EL (cell line): ENCODE data around the gene RAPGEF1.

Experiments used
- DNase-seq: peaks from one replicate; pipeline ENCODE4 v3.0.0-alpha.2; 2016

Gene RAPGEF1

DNA sequence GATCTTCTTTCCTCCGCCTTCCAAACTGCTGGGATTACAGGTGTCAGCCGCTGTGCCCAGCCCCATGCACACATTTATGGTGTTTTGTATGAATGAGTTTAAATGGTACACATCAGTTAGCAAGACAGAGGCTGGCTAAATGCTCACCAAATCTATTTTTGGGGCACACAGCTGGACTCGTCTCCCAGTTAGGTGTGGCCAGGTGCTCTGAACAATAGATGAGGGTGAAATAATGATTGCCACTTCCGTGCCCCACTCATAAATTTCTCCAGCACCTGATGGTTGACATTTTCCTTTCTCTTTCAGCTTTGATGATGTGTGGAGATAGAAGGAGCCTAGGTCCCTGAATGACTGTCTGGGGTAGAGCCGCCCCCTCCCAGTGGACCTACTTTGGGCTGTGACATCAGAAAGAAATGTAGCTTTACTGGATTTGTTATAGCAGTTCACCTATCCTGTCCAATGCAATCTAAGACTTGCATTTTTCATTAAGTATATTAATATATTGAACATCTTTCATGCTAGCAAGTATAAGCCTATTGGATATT, 8.6 kb upstream of the RAPGEF1 start:
- no peak for DNase-seq

DNA sequence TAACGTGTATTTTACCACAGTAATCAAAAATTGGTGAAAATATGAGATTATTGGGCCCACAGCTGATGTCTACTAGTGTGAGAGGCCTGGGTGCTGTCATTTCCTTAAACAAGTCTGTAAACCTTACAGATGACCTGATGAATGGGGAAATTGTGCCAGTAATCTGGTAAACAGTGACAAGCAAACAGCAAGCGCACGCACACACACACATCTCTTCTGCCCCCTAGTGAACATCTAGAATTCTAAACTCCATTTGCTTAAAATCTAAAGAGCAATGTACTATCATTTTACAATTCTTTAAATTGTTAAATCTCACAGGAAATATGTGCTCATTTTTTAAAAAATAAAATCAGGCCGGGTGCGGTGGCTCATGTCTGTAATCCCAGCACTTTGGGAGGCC, 7.5 kb upstream of the RAPGEF1 start:
- peak; percentile 54 for DNase-seq

DNA sequence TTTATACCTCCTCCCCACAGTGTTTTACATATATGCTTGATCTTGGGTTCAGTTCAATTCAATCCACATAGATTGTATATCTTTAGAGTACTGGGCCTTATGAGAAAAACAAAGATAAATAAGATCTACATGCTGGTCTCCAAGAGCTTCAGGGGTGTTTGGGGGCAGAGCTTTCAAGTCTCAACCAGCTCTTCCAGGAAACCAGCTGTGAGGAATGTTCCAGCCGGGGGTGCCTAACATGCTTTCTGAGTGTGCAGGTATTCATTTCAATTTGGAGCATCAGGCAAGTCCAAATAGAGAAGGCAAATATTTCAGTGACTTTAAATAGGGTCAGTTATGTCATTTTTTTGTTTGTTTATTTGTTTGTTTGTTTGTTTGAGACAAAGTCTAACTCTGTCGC, 5.7 kb upstream of the RAPGEF1 start:
- no peak for DNase-seq

DNA sequence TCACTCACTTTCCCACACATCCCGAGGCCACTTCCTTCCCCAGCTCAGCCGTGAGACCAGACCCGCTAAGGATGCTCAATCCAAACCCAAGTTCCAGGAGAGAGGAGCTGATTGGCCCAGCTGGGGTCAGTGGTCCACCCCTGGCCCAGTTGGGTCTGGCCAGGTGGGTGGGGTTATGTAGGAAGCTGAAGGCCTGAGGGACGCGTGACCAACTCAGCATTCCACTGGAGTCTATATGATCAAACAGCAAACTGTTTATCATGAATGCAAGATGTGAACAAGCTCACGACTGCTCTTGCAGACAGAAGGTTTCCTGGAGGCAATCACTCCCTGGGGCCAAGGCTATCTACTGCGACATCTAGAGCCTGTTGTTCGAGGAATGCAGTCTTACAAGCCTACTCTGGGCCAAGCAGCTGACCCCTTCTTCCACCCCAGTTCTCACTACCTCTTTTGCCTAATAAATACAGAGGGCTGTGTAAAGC, 4.9 kb upstream of the RAPGEF1 start:
- DNase-seq = no peak

DNA sequence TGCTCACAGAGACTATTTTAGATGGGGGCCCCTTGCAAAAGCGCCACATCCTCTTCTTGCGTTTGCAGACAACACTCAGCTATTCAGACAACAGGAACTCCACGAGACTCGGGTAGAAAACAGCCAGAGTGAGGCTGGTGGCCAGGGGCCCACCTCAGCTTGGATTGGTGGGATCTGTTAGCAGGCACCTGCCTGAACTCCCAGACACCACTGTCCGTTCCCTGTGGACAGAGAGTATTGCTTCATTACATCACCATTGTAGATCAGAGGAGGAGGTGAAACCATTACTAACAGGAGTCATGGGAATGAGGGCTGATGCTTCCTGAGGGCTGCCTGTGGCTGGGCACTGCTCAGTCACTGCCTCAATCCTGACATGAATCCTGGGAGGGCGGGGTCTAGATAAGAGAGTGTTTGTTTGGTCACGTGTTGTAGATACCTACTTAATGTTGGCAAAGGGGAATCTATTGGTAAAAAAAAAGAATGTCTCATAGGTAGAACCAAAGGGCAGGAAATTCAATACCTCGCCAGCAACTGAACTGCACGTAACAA, 4.4 kb upstream of the RAPGEF1 start:
- DNase-seq = no peak

DNA sequence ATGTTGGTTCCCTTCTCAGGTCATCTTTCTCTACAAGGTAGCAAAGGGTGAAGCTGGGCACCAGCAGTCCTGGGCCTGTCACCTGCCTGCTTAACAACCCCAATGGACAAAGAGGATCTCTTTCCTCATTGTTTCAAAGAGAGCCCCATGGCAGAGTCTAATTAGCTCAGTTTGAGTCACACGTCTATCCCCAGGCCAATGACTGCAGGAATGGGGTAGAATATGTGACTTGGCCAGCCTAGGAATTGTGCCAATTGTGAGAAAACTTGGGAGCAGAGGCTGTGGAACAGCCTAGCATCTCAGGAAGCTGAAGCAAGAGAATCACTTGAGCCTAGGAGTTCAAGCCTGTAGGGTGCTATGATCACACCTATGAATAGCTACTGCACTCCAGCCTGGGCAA, 3.6 kb upstream of the RAPGEF1 start:
- DNase-seq = no peak

DNA sequence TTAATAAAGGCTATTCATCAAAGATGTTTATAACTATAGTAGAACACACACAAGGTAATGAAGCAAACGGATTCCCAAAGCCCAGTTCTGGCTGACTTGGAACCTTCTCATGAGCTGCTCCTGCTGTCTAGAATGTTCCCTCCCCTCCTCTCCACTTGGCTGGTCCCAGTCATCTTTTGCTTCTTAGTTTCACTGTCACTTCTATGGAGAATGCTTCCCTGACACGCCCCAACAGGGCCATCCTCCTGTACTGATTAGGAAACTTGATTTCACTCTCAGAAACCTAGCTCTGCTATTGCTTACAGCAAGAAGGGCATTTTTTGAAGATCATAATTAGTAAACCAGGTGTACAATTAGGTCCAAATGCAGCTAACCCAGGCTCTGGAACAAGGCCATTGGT, 3.2 kb upstream of the RAPGEF1 start:
- DNase-seq = no peak

DNA sequence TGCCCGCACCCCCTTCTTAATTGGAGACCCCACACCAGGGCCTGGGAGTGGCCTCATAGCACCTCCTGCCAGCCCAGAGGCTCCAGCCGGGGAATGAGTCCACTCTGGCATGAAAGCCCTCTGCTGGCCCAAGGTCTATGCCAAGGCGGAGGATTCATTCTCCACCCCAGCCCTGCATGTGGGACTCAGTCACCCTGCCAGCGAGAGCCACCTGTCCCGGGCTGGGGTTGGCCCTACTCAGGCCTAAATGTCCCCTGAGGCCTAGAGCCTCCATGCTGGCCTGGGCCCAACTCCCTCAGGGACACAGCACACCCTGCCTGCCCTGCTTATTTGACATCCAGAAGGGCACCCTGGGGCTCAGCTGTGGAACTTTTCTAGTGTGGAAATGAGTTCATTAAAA, 1.0 kb upstream of the RAPGEF1 start:
- no peak for DNase-seq

DNA sequence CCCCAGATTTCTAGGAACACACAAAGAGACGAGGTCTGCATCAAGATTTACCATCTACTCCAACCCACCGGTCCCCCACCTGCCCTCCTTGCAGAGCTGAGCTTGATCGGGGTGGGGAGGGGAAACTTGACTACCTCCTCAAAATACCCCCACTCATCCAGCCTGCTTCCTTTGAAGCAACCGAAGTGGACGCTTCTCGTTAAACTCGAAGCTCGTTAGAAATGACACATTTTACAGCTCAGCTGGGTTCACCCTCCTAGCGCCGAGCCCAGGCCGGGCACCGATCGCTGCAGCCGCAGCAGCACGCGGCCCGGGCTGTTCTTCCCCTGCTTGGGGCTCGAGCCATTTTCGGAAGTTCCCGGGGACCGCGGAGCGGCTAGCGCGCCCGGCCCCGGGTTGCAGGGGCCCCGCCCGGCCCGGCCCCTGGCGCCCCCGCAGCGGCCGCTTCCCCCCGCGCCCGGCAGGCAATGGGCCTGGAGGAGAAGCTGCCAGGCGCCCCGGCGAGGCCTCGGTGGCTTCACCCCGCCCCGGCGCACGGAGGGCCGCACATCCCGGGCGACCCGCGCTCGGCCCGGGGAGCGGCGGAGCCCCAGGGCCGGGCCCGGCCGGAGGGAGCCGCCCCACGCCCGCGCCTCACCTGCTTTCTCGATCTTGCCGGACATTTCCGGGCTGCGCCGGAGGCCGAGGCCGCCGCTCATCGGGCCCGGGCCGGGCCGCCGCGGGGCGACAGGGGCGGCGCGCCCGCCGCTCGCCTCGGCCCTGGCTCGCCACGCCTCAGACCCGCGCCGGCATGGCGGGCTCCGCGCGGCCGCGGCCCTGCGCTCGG, 530 bp downstream of the RAPGEF1 start:
- DNase-seq = peak; percentile 39

DNA sequence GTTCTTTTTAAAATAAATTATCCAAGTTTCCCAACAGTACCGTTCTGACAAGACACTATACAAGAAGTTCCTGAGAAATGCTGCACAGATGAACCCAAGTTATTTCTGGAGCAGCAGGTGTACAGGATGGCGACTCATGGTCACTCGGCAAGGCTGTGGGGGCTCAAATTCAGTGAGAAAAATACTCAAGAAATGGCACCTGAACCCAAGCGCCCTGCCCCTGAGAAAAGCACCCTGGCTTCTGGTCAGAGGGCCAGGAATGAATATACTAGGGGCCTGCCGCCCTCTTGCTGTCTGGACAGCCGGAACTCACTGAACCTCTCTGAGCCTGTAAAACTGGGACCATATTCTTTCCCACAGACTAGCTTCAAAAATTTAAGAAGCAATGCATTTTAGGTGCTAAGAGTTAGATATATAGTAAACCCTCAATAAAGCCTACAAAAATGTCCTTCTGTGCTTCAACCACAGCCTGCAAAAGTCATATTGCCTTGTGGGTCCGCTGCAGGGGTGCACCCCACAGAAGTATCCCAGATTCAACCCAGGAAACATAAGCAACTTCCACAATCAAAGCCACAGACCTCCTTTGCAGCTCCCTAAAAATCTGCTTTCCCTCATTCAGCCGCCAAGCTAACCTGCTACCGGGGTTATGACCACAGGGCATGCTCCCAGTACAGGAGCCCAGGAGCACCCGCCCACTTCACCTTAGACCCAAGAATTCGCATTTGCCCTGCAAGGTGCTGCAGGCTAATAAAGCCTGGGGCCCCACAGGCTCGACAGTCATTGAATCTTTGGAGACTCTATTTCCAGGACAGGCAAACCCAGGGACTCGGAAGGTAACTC, 1.4 kb downstream of the RAPGEF1 start:
- DNase-seq = no peak

DNA sequence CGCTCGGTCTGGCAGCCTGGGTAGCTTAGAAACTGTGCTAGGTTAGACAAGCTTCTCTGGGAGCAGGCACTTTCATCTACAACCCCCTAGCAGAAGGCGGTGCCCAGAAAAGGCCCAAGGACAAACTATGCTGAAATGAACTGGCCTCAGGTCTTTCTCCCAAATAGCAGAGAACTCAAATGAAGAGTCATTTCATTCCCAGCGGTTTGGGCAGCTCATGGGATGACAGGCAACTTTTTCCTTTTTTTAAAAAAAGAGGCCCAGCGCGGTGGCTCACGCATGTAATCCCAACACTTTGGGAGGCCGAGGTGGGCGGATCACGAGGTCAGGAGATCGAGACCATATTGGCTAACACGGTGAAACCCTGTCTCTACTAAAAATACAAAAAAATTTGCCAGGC, 2.5 kb downstream of the RAPGEF1 start:
- no peak for DNase-seq

DNA sequence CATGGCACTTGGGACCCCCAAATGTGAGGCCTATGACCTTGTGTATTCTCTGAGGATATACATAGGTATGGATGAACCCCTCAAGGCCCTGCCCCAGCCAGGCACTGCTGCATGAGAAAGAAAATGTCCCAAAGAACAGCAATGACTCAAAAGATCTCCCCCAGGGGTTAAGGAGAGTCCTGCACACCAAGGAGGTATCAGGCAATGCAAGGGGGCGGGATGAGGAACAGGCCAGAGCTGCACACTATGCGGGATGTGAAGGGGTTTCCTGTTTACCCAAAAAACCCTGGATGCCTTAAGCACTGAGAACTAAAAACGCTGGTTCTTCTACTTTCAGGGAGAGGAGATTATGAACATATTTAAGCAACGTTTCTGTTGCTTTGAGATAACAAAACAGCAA, 3.4 kb downstream of the RAPGEF1 start:
- no peak for DNase-seq

DNA sequence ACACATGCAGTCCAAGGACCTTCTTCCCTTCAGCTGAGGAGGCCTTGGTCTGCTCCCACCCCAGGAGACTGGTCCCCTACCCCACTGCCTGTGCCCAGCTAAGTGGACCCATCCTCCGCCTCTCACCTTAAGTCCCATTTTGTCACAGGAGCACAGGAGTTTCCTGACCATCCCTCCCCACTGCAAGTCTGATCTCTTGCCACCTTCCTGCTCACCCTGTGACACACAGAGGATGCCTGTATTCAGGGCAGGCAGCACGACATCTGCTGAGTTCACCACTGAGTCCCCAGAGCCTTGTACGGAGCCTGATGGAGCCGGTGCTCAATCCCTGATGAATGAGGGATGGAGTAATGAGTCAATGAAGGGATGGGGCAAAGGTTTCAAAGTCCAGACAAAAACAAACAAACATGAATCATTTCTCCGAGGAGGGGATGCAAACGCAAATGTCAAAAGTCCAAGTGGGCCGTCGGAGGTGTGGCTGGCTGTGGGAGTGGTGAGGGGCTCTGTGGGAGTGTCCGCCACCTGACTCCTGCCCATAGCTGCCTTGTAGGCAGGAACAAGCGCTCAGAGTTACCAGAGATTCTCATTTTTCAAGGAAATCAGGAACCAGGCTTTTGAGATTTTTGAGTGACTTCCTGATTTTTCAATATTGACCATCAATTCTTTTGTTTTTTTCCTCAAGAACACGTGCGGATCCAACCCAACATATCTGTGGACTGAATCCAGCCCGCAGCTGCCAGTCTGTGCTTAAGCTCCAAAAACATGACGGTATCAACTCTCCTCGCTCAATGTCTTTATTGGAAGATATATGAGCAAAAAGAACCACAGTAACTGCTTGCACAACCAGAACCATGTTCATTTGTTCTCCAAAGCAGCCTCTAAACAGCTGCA, 4.4 kb downstream of the RAPGEF1 start:
- DNase-seq = no peak

DNA sequence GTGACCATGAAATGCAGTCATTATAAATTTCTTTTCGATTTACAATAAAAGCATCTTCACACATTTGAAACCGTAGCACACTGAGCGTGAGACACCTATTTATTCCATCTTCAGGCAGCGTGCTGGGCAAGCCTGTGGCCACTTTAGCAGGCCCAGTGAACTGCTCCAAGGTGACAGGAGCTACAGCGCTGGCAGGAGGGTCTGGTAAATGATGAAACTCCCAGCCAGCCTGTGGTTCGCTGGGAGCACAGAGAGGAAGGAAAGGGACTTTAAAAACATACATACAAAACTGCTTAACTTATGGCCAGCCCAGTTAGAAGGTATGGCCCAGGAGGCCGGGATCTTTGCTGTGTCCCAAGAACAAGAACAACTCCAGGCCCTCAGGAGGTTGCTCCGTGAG, 5.1 kb downstream of the RAPGEF1 start:
- no peak for DNase-seq

DNA sequence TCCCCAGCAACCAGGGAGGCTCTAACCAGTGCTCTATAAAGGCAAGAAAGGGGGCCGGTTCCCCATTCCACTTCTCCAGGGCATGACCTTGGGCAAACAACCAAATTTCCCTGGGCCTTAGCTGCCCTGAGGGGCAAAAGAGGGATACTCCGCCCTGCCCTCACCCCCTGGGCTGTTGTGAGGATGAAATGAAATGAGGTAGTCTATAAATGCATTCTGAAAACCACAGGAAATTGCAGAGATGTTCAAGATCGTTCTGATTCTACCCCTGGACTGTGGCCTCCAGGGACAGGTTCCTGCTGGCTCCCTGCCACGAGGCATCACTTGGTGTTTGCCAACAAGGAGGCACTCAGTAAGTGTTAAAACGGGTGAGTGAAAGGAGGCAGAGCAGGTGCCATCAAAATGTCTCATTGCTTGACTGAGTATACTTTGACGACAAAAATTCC, 5.7 kb downstream of the RAPGEF1 start:
- peak; percentile 74 for DNase-seq

DNA sequence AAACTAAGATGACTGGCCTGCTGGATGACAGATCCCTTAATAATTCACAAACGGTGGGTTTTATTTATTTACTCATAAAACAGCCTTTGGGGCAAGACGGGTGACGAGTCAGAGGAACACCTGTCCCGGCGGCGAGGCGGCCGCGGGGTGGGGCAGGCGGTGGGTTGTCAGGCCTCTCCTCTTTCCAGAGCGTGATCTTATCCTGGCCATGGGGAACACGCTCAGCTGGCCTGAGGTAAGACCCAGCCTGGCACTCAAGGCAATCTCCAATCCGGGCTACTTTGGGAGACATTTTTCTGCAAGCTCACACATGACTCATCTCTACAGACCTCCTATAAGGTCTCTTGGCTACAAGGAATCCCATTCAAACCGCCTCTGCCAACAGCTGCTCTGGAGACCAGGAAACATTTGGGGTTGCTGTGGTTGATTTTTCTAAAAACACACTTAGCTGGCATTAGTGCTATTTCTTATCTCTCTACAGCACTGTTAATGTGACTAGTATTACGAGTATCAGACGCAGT, 6.3 kb downstream of the RAPGEF1 start:
- DNase-seq = peak; percentile 96

DNA sequence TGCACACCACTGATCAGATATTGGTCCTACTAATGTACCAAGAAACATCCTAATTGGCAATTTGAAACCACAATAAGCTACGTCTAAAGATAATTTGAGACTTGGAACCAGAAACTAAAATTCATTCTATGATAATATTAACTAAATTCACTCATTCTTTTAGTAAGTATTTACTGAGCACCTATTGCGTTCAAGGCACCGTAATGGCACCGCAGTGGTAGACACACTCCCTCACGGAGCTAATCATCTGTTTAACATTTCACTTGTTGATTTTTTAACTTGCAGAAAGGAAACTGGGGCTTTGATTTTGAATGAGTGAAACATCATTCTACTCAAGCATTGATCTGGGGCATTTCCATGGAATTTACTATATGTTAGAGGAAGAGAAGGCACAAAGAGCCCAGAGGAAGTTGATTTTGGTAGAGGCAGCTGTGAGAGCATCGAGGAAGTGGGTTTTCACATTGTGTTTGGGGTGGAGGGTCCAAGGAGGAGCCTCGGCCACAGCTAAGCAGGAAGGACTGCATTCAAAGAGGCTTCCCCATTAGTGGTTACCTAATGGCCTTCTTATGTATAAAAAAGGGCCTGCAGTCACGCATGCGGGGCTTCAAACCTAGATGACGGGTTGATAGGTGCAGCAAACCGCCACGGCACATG, 7.1 kb downstream of the RAPGEF1 start:
- no peak for DNase-seq

DNA sequence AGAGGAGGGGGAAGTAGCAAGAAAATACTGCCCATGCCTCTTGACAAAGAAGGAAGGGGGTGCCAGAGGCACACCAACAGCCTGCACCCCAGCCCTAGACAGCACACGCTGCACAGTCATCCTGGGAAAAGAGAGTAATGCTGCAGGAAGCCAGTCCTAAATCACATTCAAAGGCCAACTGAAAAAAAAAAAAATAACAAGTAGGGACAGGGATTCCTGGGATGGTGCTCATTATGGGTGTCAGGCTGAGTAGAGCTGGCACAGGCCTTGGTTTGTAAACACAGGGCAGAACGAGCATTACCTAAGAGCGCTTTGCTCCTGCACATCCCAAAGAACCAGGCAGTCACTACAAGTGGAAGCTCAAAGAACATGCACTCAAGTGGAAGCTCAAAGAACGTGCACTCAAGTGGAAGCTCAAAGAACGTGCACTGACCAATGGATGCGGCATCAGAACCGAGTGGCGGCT, 7.8 kb downstream of the RAPGEF1 start:
- peak; percentile 81 for DNase-seq

DNA sequence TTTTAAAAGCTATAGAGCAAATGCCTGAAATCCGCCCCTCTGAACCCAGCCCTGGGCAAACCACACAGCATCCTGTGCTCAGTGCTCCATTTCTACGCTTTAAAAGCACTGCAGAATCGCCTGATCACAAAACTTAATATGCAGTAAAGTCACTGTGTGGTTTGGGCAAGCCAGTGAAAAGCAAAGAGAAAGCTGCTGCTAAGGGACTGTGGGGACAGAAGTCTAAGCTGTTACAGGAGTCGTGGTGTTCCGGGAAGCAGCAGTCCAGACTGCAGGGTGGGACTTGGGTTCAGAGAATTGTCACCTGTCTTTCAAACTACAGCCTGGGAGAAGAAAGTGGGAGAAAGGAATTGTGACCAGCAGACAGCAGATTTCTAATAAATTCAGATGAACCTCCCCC, 8.2 kb downstream of the RAPGEF1 start:
- no peak for DNase-seq

DNA sequence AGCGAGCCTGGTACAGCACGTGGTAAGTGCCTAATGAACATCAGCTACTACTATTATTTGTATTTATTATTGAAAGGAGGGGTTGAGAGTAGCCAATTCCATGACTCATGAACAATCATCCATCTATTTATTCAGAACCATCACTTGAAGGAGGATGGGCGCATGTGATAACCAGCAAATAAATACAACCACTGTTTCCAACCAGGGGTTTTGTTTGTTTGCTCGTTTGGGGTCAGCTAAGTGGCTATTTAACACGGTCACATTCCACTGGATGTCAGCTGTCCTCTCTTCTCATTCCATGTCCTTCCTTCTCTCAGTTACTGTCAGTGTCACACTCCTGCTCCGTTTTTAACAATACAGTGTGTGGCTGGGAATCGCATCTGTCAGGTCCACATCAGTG, 8.6 kb downstream of the RAPGEF1 start:
- no peak for DNase-seq

DNA sequence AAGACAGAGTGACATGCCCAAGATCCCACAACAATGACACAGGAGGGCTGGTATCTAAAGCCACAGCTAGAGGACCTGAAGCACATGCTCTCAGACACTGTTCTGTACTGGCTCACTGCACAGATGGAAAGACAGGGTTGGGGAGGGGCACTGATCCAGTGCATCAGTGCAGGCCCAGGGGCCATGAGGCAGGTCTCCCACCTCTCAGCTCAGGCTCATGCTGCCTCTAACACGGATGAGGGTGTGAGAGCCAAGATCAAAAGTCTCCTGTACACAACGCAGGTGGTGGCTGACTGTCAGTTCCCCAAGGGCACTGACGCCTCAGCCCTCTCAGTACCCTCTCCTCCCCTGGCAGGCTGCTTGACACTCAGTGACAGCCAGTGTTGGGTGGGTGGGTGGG, 10.9 kb downstream of the RAPGEF1 start:
- no peak for DNase-seq

DNA sequence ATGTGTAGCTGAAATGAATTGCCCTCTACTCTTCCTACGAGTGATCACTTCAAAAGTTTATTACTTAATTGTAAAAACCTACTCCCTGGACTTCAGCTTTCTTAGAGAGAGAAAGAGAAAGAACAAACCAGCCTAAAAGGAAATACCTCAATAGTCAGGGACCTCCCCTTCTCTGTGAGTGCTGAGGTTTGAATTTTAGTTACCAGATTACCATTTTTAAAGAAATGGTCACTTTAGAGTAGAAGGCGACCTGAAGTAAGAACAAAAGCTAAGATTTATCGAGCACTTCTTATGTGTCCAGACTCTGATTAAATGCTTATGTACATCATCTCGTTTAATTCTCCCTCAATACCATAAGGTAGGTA, 11.3 kb downstream of the RAPGEF1 start:
- no peak for DNase-seq
